GM10266 (cell line): ENCODE data around the gene NT5C3B.

Source experiments
- DNase-seq: peaks from one replicate; pipeline ENCODE4 v3.0.0; 2012; ENCODE audit errors: extremely low spot score
- CTCF ChIP-seq: IDR thresholded peaks from 2 replicates; pipeline ENCODE4 v1.5.1; 2012; ENCODE audit warnings: mild to moderate bottlenecking, low read depth; ENCODE audit not compliant: control insufficient read depth, insufficient read depth; ENCODE audit errors: missing control alignments

The NT5C3B gene

GRCh38 chr17:41785091-41785858, 50.8 kb downstream of the NT5C3B start:
- no peak for TF ChIP-seq CTCF
- no peak for DNase-seq

GRCh38 chr17:41784207-41784744, 51.8 kb downstream of the NT5C3B start:
- no peak for TF ChIP-seq CTCF
- DNase-seq, result peak; percentile 67

GRCh38 chr17:41782142-41782541, 53.9 kb downstream of the NT5C3B start:
- no peak for DNase-seq
- TF ChIP-seq CTCF, result no peak

GRCh38 chr17:41781404-41782110, 54.5 kb downstream of the NT5C3B start:
- no peak for DNase-seq
- TF ChIP-seq CTCF, result no peak

- TF ChIP-seq CTCF, result no peak
These were observed 56.1 kb downstream of the NT5C3B start for GRCh38 chr17:41779954-41780353.

GRCh38 chr17:41777574-41778188, 58.4 kb downstream of the NT5C3B start:
- DNase-seq, result no peak
- no peak for TF ChIP-seq CTCF

More at GRCh38 chr17:41779954-41780353, 56.1 kb downstream of the NT5C3B start:
- DNase-seq, result no peak
